ENCODE measurements around the gene RALY. TPM values are rescaled to one million over a fixed set of nuclear protein-coding genes. Genes with fewer than 3 reads are reported as not detected.

Gene RALY
- total and polyA plus RNA-seq, 11 donors: 99.2 to 210 (median 106) TPM

GRCh38 chr20:34110745-34111641 is 117.3 kb downstream of the RALY start:
- Histone ChIP-seq H3K27me3 (no peaks in the 10 kb centered on the region), H3K4me1 (peaks cover 3 to 59% (median 36%) of the 10 kb centered on the region in 12 donors), H3K4me3 (peak overlapping the region; percentile 63 to 99 (median 86)), H3K36me3 (peaks cover 0 to 23% (median 14%) of the 10 kb centered on the region in 9 donors), H3K27ac (peak overlapping the region; percentile 64 to 98 (median 96)), H3K9me3 (no peaks in the 10 kb centered on the region)
- DNase-seq (peak in 1 of 5 donors; percentile 15), ATAC-seq (peak in 1 of 4 donors; percentile 6)
- no peak for TF ChIP-seq POLR2A (IDR thresholded peaks at IDR 0.05)
- no peak for TF ChIP-seq CTCF (IDR thresholded peaks at IDR 0.05)
- WGBS, 4 donors: 5 to 8% (median 6%) methylated on average over 22 of the region's 22 CpGs
- intact Hi-C loops (cut with DNase I): loop anchor here in 1 of 10 donors (5.0 kb wide), 1 partner anchor 119 kb away; the partner anchor contains the start of gene RALY

GRCh38 chr20:34111702-34112599 is 118.2 kb downstream of the RALY start, which contains the start of gene EIF2S2:
Gene EIF2S2, minus strand, starts transcription at chr20:34112243. Its CDS starts 133 bp downstream, at chr20:34112110.
- Histone ChIP-seq H3K27me3 (no peaks in the 10 kb centered on the region), H3K36me3 (peaks cover 0 to 18% (median 14%) of the 10 kb centered on the region in 9 donors), H3K27ac (peak within 1 kb of the TSS; percentile 64 to 98 (median 96)), H3K4me3 (peak within 1 kb of the TSS; percentile 63 to 99 (median 86)), H3K4me1 (peaks cover 3 to 50% (median 30%) of the 10 kb centered on the region in 12 donors), H3K9me3 (no peaks in the 10 kb centered on the region)
- TF ChIP-seq POLR2A (IDR thresholded peaks at IDR 0.05) (peak; percentile 68 to 96), CTCF (IDR thresholded peaks at IDR 0.05) (no peak)
- intact Hi-C loops (cut with DNase I): loop anchor here in 2 of 10 donors (1.0 to 5.0 kb wide), 3 partner anchors 119 to 301 kb away; partner anchors contain the start of genes RALY (in 2 of the 2) and CHMP4B (in 1 of the 2)
- peak; percentile 95 to 98 (median 97) for DNase-seq
- WGBS, 4 donors: 0 to 1% (median 0%) methylated on average over 39 to 81 of the region's 81 CpGs
- peak; percentile 97 to 98 (median 98) for ATAC-seq

- H3K4me1 ChIP-seq: peaks cover 2 to 44% (median 28%) of the 10 kb centered on the region in 12 donors
- peak overlapping the region; percentile 37 to 99 (median 86) for H3K4me3 ChIP-seq
- peak in 3 of 4 donors; percentile 1 to 4 (median 2) for ATAC-seq
- H3K27me3 ChIP-seq: no peaks in the 10 kb centered on the region
- H3K27ac ChIP-seq: peak overlapping the region; percentile 49 to 98 (median 94)
- H3K9me3 ChIP-seq: no peaks in the 10 kb centered on the region
- intact Hi-C loops (cut with DNase I): loop anchor here in 2 of 10 donors (1.0 to 5.0 kb wide), 3 partner anchors 119 to 301 kb away; partner anchors contain the start of genes RALY (in 2 of the 2) and CHMP4B (in 1 of the 2)
- TF ChIP-seq CTCF (IDR thresholded peaks at IDR 0.05): no peak
- no peak for TF ChIP-seq POLR2A (IDR thresholded peaks at IDR 0.05)
- DNase-seq: peak in 4 of 5 donors; percentile 12 to 50 (median 38)
- WGBS, 4 donors: 0 to 4% (median 1%) methylated on average over 14 to 18 of the region's 18 CpGs
- peaks cover 0 to 18% (median 14%) of the 10 kb centered on the region in 9 donors for H3K36me3 ChIP-seq
Measured at GRCh38 chr20:34112600-34113101, 118.9 kb downstream of the RALY start.

Measured in heart left ventricle (tissue), 16 donors.